Kasumi-1 (cell line): ENCODE measurements around the gene SPRYD3.
"Not testable (repeated sequence)": the region's sequence is repeated elsewhere in the genome, so short reads cannot be mapped to it uniquely, and the experiment has no call there.

Experiments
- DNase-seq, 2 experiments: peaks; one replicate each; lab custom pipeline; 2025; lab: John Stamatoyannopoulos, UW

Gene SPRYD3

GRCh38 chr12:53101931-53102781 is 23.0 kb upstream of the SPRYD3 start:
- DNase-seq: peak in 1 of 2 experiments; percentile 14

- DNase-seq: no peak
Observed at GRCh38 chr12:53101266-53101665, 22.1 kb upstream of the SPRYD3 start.

- DNase-seq: no peak
Observed at GRCh38 chr12:53100466-53101151, 21.4 kb upstream of the SPRYD3 start.

- peak; percentile 61 to 80 for DNase-seq
Observed at GRCh38 chr12:53099071-53099882, 20.1 kb upstream of the SPRYD3 start.

GRCh38 chr12:53098354-53098981 is 19.3 kb upstream of the SPRYD3 start:
- no peak for DNase-seq

- peak in 1 of 2 experiments; percentile 4 for DNase-seq
Observed at GRCh38 chr12:53097564-53098353, 18.6 kb upstream of the SPRYD3 start, which contains the start of gene IGFBP6. Gene IGFBP6, plus strand, starts transcription at chr12:53097667. Its CDS starts 51 bp downstream, at chr12:53097718.

GRCh38 chr12:53097207-53097563 is 18.0 kb upstream of the SPRYD3 start:
- DNase-seq: no peak

GRCh38 chr12:53096759-53097158 is 17.6 kb upstream of the SPRYD3 start:
- DNase-seq: no peak

- no peak for DNase-seq
Observed at GRCh38 chr12:53096089-53096741, 17.0 kb upstream of the SPRYD3 start.

GRCh38 chr12:53095596-53095895 is 16.4 kb upstream of the SPRYD3 start:
- DNase-seq: not testable (repeated sequence)

GRCh38 chr12:53094796-53095595 is 15.8 kb upstream of the SPRYD3 start:
- DNase-seq: not testable (repeated sequence)

- no peak for DNase-seq
Observed at GRCh38 chr12:53094394-53094787, 15.2 kb upstream of the SPRYD3 start.

- peak in 1 of 2 experiments; percentile 10 for DNase-seq
Observed at GRCh38 chr12:53093777-53094393, 14.7 kb upstream of the SPRYD3 start.

GRCh38 chr12:53091756-53092155 is 12.6 kb upstream of the SPRYD3 start:
- DNase-seq: no peak

GRCh38 chr12:53090554-53090953 is 11.4 kb upstream of the SPRYD3 start:
- no peak for DNase-seq

GRCh38 chr12:53090105-53090504 is 10.9 kb upstream of the SPRYD3 start:
- DNase-seq: no peak

GRCh38 chr12:53086361-53086760 is 7.2 kb upstream of the SPRYD3 start:
- no peak for DNase-seq

GRCh38 chr12:53082637-53083175 is 3.5 kb upstream of the SPRYD3 start:
- no peak for DNase-seq
